Sigmoid colon (tissue), 7 donors: ENCODE data around the gene CD164L2. TPM values are rescaled to one million over a fixed set of nuclear protein-coding genes. Genes with fewer than 3 reads are reported as not detected.

Experiments used
- DNase-seq: peaks from one replicate; pipeline ENCODE4 v3.0.0-alpha.2; 2019
- H3K27ac ChIP-seq, 4 donors: fragments of 200-600 bp; sonication (generic); one replicate each; pipeline ENCODE4 v1.5.1; 2016 to 2019; ENCODE audit warnings: mild to moderate bottlenecking in 1 of 4
- H3K27me3 ChIP-seq, 3 donors: fragments of 200-600 bp; sonication (generic); one replicate each; pipeline ENCODE4 v1.5.1; 2019; ENCODE audit warnings: mild to moderate bottlenecking in 1 of 3
- H3K36me3 ChIP-seq, 4 donors: fragments of 200-600 bp; sonication (generic); one replicate each; pipeline ENCODE4 v1.5.1; 2016 to 2019
- H3K4me1 ChIP-seq, 4 donors: fragments of 200-600 bp; sonication (generic); one replicate each; pipeline ENCODE4 v1.5.1; 2017 to 2019
- H3K4me3 ChIP-seq, 4 donors: fragments of 200-600 bp; sonication (generic); one replicate each; pipeline ENCODE4 v1.5.1; 2017 to 2019; ENCODE audit warnings: mild to moderate bottlenecking in 2 of 4, moderate library complexity in 1 of 4
- H3K9me3 ChIP-seq, 4 donors: fragments of 200-600 bp in 3 of 4; sonication (generic) in 3 of 4; one replicate each; pipeline versions ENCODE4 v1.5.1 to v1.6.1; 2013 to 2019
- CTCF ChIP-seq, 4 experiments: fragments of 450-650 bp in 3 of 4; fragments of 200-600 bp in 1 of 4; IDR thresholded peaks; one replicate each; pipeline ENCODE4 v1.5.1; 2016 to 2019; ENCODE audit warnings: antibody characterized with exemption in 4 of 4, mild to moderate bottlenecking in 3 of 4, moderate library complexity in 2 of 4
- EP300 ChIP-seq, 4 donors: sonication (generic); formaldehyde crosslinking; IDR thresholded peaks; one replicate each; pipeline ENCODE4 v1.6.1; 2017; ENCODE audit warnings: antibody characterized with exemption in 4 of 4
- POLR2A ChIP-seq, 2 donors: fragments of 450-650 bp; IDR thresholded peaks; one replicate each; pipeline ENCODE4 v1.6.1; 2016; ENCODE audit warnings: antibody characterized with exemption in 2 of 2, mild to moderate bottlenecking in 2 of 2, moderate library complexity in 2 of 2
- POLR2AphosphoS5 ChIP-seq, 4 donors: sonication (generic); formaldehyde crosslinking; IDR thresholded peaks; one replicate each; pipeline ENCODE4 v1.6.1; 2017; ENCODE audit warnings: antibody characterized with exemption in 4 of 4
- WGBS, 2 donors: extraction: QIAGEN DNeasy Blood & Tissue Kit; methylation state at CpG; one replicate each; pipeline ENCODE4 v1.1.7; 2013; 5-methylcytosine and 5-hydroxymethylcytosine counted together
- intact Hi-C: fragments of 100-400 bp; cut with DNase I; formaldehyde crosslinking; loops from one replicate; pipeline ENCODE4 v1.15.1; 2023
- polyA plus RNA-seq, 3 donors: library from polyadenylated mRNA; stranded (reverse); fragments of 200-250 nt; gene quantifications; one replicate each; pipeline ENCODE4 v1.2.3, GENCODE V29; 2013
- total RNA-seq, 4 donors: library from RNA; depleted of rRNA; stranded (reverse); fragments of >200 nt; gene quantifications; one replicate each; pipeline ENCODE4 v1.1.0, GENCODE V29; 2016
- donor health status: healthy with polysubstance abuse.
- donor health status: Bipolar disorder and iron deficiency.
- donor health status: healthy.

CD164L2 gene
- total and polyA plus RNA-seq, 7 donors, result 1.2 to 1.9 TPM; not detected in 5

GRCh38 chr1:27366113-27366410, 17.1 kb downstream of the CD164L2 start:
- 1% methylated on average over 30 of the region's 30 CpGs for WGBS, 2 donors
- H3K4me3 ChIP-seq, result peak overlapping the region; percentile 81 to 91 (median 85)
- TF ChIP-seq POLR2AphosphoS5 (IDR thresholded peaks at IDR 0.05) (peak in 2 of 4 donors; percentile 5 to 59), POLR2A (IDR thresholded peaks at IDR 0.05) (no peak)
- intact Hi-C loops, result loop anchor here (2.0 kb wide), 2 partner anchors 27 to 43 kb away; partner anchors contain the start of genes GPR3 and TMEM222
- peak; percentile 94 for DNase-seq
- H3K9me3 ChIP-seq, result no peaks in the 10 kb centered on the region
- H3K4me1 ChIP-seq, result peaks cover 0 to 30% (median 25%) of the 10 kb centered on the region in 4 donors
- H3K27me3 ChIP-seq, result no peaks in the 10 kb centered on the region
- H3K36me3 ChIP-seq, result peaks cover 12 to 37% (median 30%) of the 10 kb centered on the region in 4 donors
- peak overlapping the region; percentile 99 to 100 (median 100) for H3K27ac ChIP-seq

- 2 to 3% methylated on average over 40 of the region's 40 CpGs for WGBS, 2 donors
- Histone ChIP-seq H3K4me3 (peak overlapping the region; percentile 81 to 91 (median 85)), H3K36me3 (peaks cover 12 to 40% (median 33%) of the 10 kb centered on the region in 4 donors), H3K27me3 (no peaks in the 10 kb centered on the region), H3K9me3 (no peaks in the 10 kb centered on the region), H3K4me1 (peaks cover 0 to 33% (median 29%) of the 10 kb centered on the region in 4 donors), H3K27ac (peak overlapping the region; percentile 99 to 100 (median 100))
- DNase-seq, result peak; percentile 97
- intact Hi-C loops, result loop anchor here (2.0 kb wide), 2 partner anchors 27 to 43 kb away; partner anchors contain the start of genes GPR3 and TMEM222
- TF ChIP-seq POLR2AphosphoS5 (IDR thresholded peaks at IDR 0.05) (peak; percentile 72 to 88 (median 82)), CTCF (IDR thresholded peaks at IDR 0.05) (no peak), POLR2A (IDR thresholded peaks at IDR 0.05) (peak; percentile 56 to 59), EP300 (IDR thresholded peaks at IDR 0.05) (no peak)
These were observed 17.6 kb downstream of the CD164L2 start for GRCh38 chr1:27365372-27366112.

- TF ChIP-seq CTCF (IDR thresholded peaks at IDR 0.05), result no peak
- no peak for TF ChIP-seq POLR2AphosphoS5 (IDR thresholded peaks at IDR 0.05)
- TF ChIP-seq EP300 (IDR thresholded peaks at IDR 0.05), result no peak
- TF ChIP-seq POLR2A (IDR thresholded peaks at IDR 0.05), result no peak
- WGBS, 2 donors, result 78 to 82% methylated on average over 11 of the region's 11 CpGs
- peaks cover 12 to 43% (median 33%) of the 10 kb centered on the region in 4 donors for H3K36me3 ChIP-seq
- H3K27ac ChIP-seq, result peak overlapping the region; percentile 99 to 100 (median 100)
- peaks cover 0 to 38% (median 33%) of the 10 kb centered on the region in 4 donors for H3K4me1 ChIP-seq
- no peaks in the 10 kb centered on the region for H3K27me3 ChIP-seq
- intact Hi-C loops, result no loop called here
- peak overlapping the region; percentile 81 to 91 (median 85) for H3K4me3 ChIP-seq
- no peak for DNase-seq
- H3K9me3 ChIP-seq, result no peaks in the 10 kb centered on the region
These were observed 18.3 kb downstream of the CD164L2 start for GRCh38 chr1:27364696-27365371.

- Histone ChIP-seq H3K27me3 (no peaks in the 10 kb centered on the region), H3K4me3 (no peak overlapping the region), H3K36me3 (peaks cover 16 to 51% (median 35%) of the 10 kb centered on the region in 4 donors), H3K4me1 (peaks cover 0 to 38% (median 32%) of the 10 kb centered on the region in 4 donors), H3K9me3 (no peaks in the 10 kb centered on the region), H3K27ac (peak overlapping the region; percentile 99 to 100 (median 100))
- no peak for DNase-seq
- TF ChIP-seq POLR2A (IDR thresholded peaks at IDR 0.05) (no peak), POLR2AphosphoS5 (IDR thresholded peaks at IDR 0.05) (no peak), CTCF (IDR thresholded peaks at IDR 0.05) (no peak), EP300 (IDR thresholded peaks at IDR 0.05) (no peak)
- WGBS, 2 donors, result 92 to 94% methylated on average over 26 of the region's 26 CpGs
- intact Hi-C loops, result no loop called here
These were observed 19.1 kb downstream of the CD164L2 start for GRCh38 chr1:27363766-27364695.
